GM23338 (cell line): ENCODE measurements around the gene MTHFD1L. TPM values are rescaled to one million over a fixed set of nuclear protein-coding genes. Genes with fewer than 3 reads are reported as not detected.
A peak's percentile ranks its signal among the peaks of the same experiment; 100 is the strongest.

ENCODE experiments used
- ATAC-seq: fragments of 200-7000 bp; cut with Tn5 transposase; 3 replicates; pipeline ENCODE4 v1.9.1; 2020
- DNase-seq: peaks from one replicate; pipeline ENCODE4 v3.0.0-alpha.2; 2015; ENCODE audit warnings: low spot score
- H2AFZ ChIP-seq: fragments of 200-600 bp; sonication (generic); 2 replicates; pipeline ENCODE4 v1.8.0; 2016; ENCODE audit warnings: antibody characterized with exemption, mild to moderate bottlenecking, moderate library complexity
- H3F3A ChIP-seq: fragments of 200-600 bp; sonication (generic); replicated peaks from 2 replicates; pipeline ENCODE4 v1.8.0; 2017; ENCODE audit warnings: antibody characterized with exemption, mixed run types, low read depth
- H3K27ac ChIP-seq: fragments of 200-600 bp; sonication (generic); 2 replicates; pipeline ENCODE4 v1.6.1; 2016; ENCODE audit warnings: low read depth
- H3K27me3 ChIP-seq: fragments of 200-600 bp; sonication (generic); 2 replicates; pipeline ENCODE4 v1.8.0; 2016; ENCODE audit warnings: mild to moderate bottlenecking, mixed run types, moderate library complexity; ENCODE audit not compliant: insufficient read depth
- H3K36me3 ChIP-seq: fragments of 200-600 bp; sonication (generic); 2 replicates; pipeline ENCODE4 v1.8.0; 2016; ENCODE audit warnings: mild to moderate bottlenecking; ENCODE audit not compliant: insufficient read depth
- H3K4me1 ChIP-seq: fragments of 200-600 bp; sonication (generic); 2 replicates; pipeline ENCODE4 v1.8.0; 2016; ENCODE audit warnings: mild to moderate bottlenecking, moderate library complexity; ENCODE audit not compliant: insufficient read depth
- H3K4me2 ChIP-seq: fragments of 200-600 bp; sonication (generic); 2 replicates; pipeline ENCODE4 v1.7.1; 2017; ENCODE audit warnings: mixed run types
- H3K4me3 ChIP-seq: fragments of 200-600 bp; sonication (generic); 2 replicates; pipeline ENCODE4 v1.6.1; 2016; ENCODE audit warnings: mixed run types
- H3K79me2 ChIP-seq: fragments of 200-600 bp; sonication (generic); replicated peaks from 2 replicates; pipeline ENCODE4 v1.8.0; 2017; ENCODE audit warnings: mild to moderate bottlenecking; ENCODE audit not compliant: insufficient read depth
- H3K9me2 ChIP-seq: fragments of 200-600 bp; sonication (generic); 2 replicates; pipeline ENCODE4 v1.8.0; 2017; ENCODE audit not compliant: insufficient read depth
- H4K20me1 ChIP-seq: fragments of 200-600 bp; sonication (generic); replicated peaks from 2 replicates; pipeline ENCODE4 v1.8.0; 2017; ENCODE audit warnings: mild to moderate bottlenecking; ENCODE audit not compliant: insufficient read depth
- H3K27ac Mint-ChIP-seq: 2 replicates; pipeline ENCODE4 v1.8.0; 2020; ENCODE audit warnings: inconsistent platforms, mild to moderate bottlenecking, moderate library complexity, mixed read lengths
- H3K27me3 Mint-ChIP-seq: 3 replicates; pipeline ENCODE4 v1.8.0; 2022; ENCODE audit warnings: low read depth, mild to moderate bottlenecking, moderate library complexity, mixed read lengths, inconsistent platforms; ENCODE audit not compliant: insufficient read depth, poor library complexity
- H3K36me3 Mint-ChIP-seq: 3 replicates; pipeline ENCODE4 v1.8.0; 2021; ENCODE audit warnings: low read depth, mild to moderate bottlenecking, inconsistent platforms, moderate library complexity, mixed read lengths
- H3K4me1 Mint-ChIP-seq: 3 replicates; pipeline ENCODE4 v1.8.0; 2020; ENCODE audit warnings: mild to moderate bottlenecking, inconsistent platforms, mixed read lengths
- H3K4me3 Mint-ChIP-seq: 3 replicates; pipeline ENCODE4 v1.8.0; 2021; ENCODE audit warnings: moderate library complexity, mild to moderate bottlenecking, inconsistent platforms, mixed read lengths
- H3K9me3 Mint-ChIP-seq: 3 replicates; pipeline ENCODE4 v1.8.0; 2020; ENCODE audit warnings: moderate library complexity, mild to moderate bottlenecking, inconsistent platforms, mixed read lengths
- CREB1 ChIP-seq: fragments of 250-450 bp; sonication (Bioruptor Pico); IDR thresholded peaks from 2 replicates; pipeline ENCODE4 v1.5.0; 2020; ENCODE audit warnings: low read depth, mild to moderate bottlenecking, moderate library complexity
- CTCF ChIP-seq, 2 experiments: fragments of 200-600 bp in 1 of 2; sonication (generic) in 1 of 2; conservative IDR thresholded peaks; 2 replicates each; pipeline versions ENCODE4 v1.5.1 to v1.6.1; 2016 to 2017; ENCODE audit warnings: antibody characterized with exemption in 2 of 2, low read depth in 2 of 2, mild to moderate bottlenecking in 2 of 2, moderate library complexity in 1 of 2
- ETS1 ChIP-seq: IDR thresholded peaks from 2 replicates; pipeline ENCODE4 v1.6.1; 2016; ENCODE audit warnings: antibody characterized with exemption
- EZH2 ChIP-seq: fragments of 200-600 bp; sonication (generic); IDR thresholded peaks from one replicate; pipeline ENCODE4 v1.8.0; 2017; ENCODE audit warnings: antibody characterized with exemption, mild to moderate bottlenecking, low read depth; ENCODE audit not compliant: unreplicated experiment
- EZH2phosphoT487 ChIP-seq: fragments of 200-600 bp; sonication (generic); IDR thresholded peaks from one replicate; pipeline ENCODE4 v1.8.1; 2018; ENCODE audit warnings: antibody characterized with exemption; ENCODE audit not compliant: unreplicated experiment
- JUNB ChIP-seq: IDR thresholded peaks from one replicate; pipeline ENCODE4 v1.6.1; 2016; ENCODE audit warnings: antibody characterized with exemption; ENCODE audit not compliant: unreplicated experiment
- NANOG ChIP-seq: IDR thresholded peaks from 2 replicates; pipeline ENCODE4 v1.6.1; 2016; ENCODE audit warnings: antibody characterized with exemption, borderline replicate concordance
- POLR2AphosphoS5 ChIP-seq: IDR thresholded peaks from 2 replicates; pipeline ENCODE4 v1.6.1; 2016; ENCODE audit warnings: antibody characterized with exemption, low read depth
- ZNF331 ChIP-seq: fragments of 250-450 bp; sonication (Bioruptor Pico); IDR thresholded peaks from 2 replicates; pipeline ENCODE4 v1.5.0; 2020; ENCODE audit warnings: low read depth, mild to moderate bottlenecking, moderate library complexity
- ZNF462 ChIP-seq: fragments of 250-450 bp; sonication (Bioruptor Pico); IDR thresholded peaks from 2 replicates; pipeline ENCODE4 v1.5.0; 2020; ENCODE audit warnings: mild to moderate bottlenecking, moderate library complexity
- polyA plus RNA-seq: library from polyadenylated mRNA; unstranded; fragments of >200 nt; fragmentation: Nextera tagmentation; extraction: Ambion mirVana; gene quantifications from 2 replicates; pipeline ENCODE4 v1.2.1, GENCODE V29; 2016
- total RNA-seq: library from RNA; depleted of rRNA; stranded (reverse); fragments of >200 nt; shearing (Covaris generic); gene quantifications from 2 replicates; pipeline ENCODE4 v1.2.3, GENCODE V29; 2014

Gene MTHFD1L
- total and polyA plus RNA-seq, 2 experiments from 2014 or later = 53.2 to 66.8 TPM

- no peak overlapping the region for H3K4me3 Mint-ChIP-seq
- H3K27me3 Mint-ChIP-seq = peaks cover 5% of the 10 kb centered on the region
- Histone ChIP-seq H3K36me3 (peaks cover 4% of the 10 kb centered on the region; the same call in 1 of the 2 replicates), H2AFZ (no peak overlapping the region), H4K20me1 (no peaks in the 10 kb centered on the region; the same call in 1 of the 2 replicates), H3K4me1 (0 out of 2 replicates have a peak, but pooled peaks cover 6% of the 10 kb centered on the region), H3K4me2 (no peak overlapping the region), H3K27ac (peak overlapping the region; percentile 61; the same call in 1 of the 2 replicates), H3K9me2 (no peaks in the 10 kb centered on the region), H3K4me3 (no peak overlapping the region), H3K27me3 (no peaks in the 10 kb centered on the region), H3K79me2 (no peaks in the 10 kb centered on the region; the same call in 1 of the 2 replicates), H3F3A (no peaks in the 10 kb centered on the region)
- no peaks in the 10 kb centered on the region for H3K9me3 Mint-ChIP-seq
- DNase-seq (peak; percentile 8), ATAC-seq (peak; percentile 43; the same call in 2 of the 3 replicates)
- H3K27ac Mint-ChIP-seq = peak overlapping the region; percentile 49
- no peak for TF ChIP-seq POLR2AphosphoS5
- no peak for TF ChIP-seq ZNF331 (CRISPR knock-in tag)
- TF ChIP-seq EZH2phosphoT487 = no peak
- no peak for TF ChIP-seq CREB1
- TF ChIP-seq CTCF (conservative IDR thresholded peaks at IDR 0.05; ENCODE audit: low read depth in 2 of 2) = no peak
- H3K4me1 Mint-ChIP-seq = peaks cover 7% of the 10 kb centered on the region; the same call in 2 of the 3 replicates
- peaks cover 33% of the 10 kb centered on the region for H3K36me3 Mint-ChIP-seq
Measured at GRCh38 chr6:150979826-150980350, 114.4 kb downstream of the MTHFD1L start.

GRCh38 chr6:150981095-150981494 is 115.6 kb downstream of the MTHFD1L start:
- H3K36me3 Mint-ChIP-seq = peaks cover 30% of the 10 kb centered on the region; the same call in 2 of the 3 replicates
- H3K27me3 Mint-ChIP-seq = peaks cover 5% of the 10 kb centered on the region
- H4K20me1 ChIP-seq = no peaks in the 10 kb centered on the region; the same call in 1 of the 2 replicates
- H2AFZ ChIP-seq = no peak overlapping the region
- H3K9me2 ChIP-seq = no peaks in the 10 kb centered on the region
- DNase-seq (no peak), ATAC-seq (no peak)
- peaks cover 4% of the 10 kb centered on the region; the same call in 1 of the 2 replicates for H3K36me3 ChIP-seq
- no peak overlapping the region for H3K4me2 ChIP-seq
- H3K4me3 ChIP-seq = no peak overlapping the region
- no peaks in the 10 kb centered on the region for H3K27me3 ChIP-seq
- 0 out of 2 replicates have a peak, but pooled peaks cover 6% of the 10 kb centered on the region for H3K4me1 ChIP-seq
- H3K79me2 ChIP-seq = no peaks in the 10 kb centered on the region; the same call in 1 of the 2 replicates
- no peak overlapping the region for H3K27ac ChIP-seq
- H3K4me3 Mint-ChIP-seq = no peak overlapping the region
- no peaks in the 10 kb centered on the region for H3K9me3 Mint-ChIP-seq
- peaks cover 7% of the 10 kb centered on the region; the same call in 2 of the 3 replicates for H3K4me1 Mint-ChIP-seq
- no peak overlapping the region for H3K27ac Mint-ChIP-seq
- no peaks in the 10 kb centered on the region for H3F3A ChIP-seq
- TF ChIP-seq ZNF331 (CRISPR knock-in tag) (no peak), CREB1 (no peak), ETS1 (no peak), EZH2phosphoT487 (no peak), NANOG (no peak), ZNF462 (CRISPR knock-in tag) (no peak), POLR2AphosphoS5 (no peak), EZH2 (no peak), JUNB (no peak)
